Endothelial cell of umbilical vein (primary cell): Measurements from ENCODE around the gene LST1. TPM values are rescaled to one million over a fixed set of nuclear protein-coding genes. Genes with fewer than 3 reads are reported as not detected.

Experiments
- BruUV-seq: library from RNA; stranded (reverse); fragments of 400-500 nt; replicated peaks from 2 replicates; lab custom pipeline; 2021; lab: Mats Ljungman, UMichigan
- CTCF ChIA-PET: fragments of 300-600, 350-600 bp; sonication (Branson Sonifier 250); formaldehyde crosslinking; loops from one replicate; lab custom pipeline; 2021; ENCODE audit warnings: antibody characterized with exemption, inconsistent platforms; lab: Charles Lee
- POLR2A ChIA-PET: fragments of 300-600, 350-600 bp; sonication (Branson Sonifier 250); formaldehyde crosslinking; loops from one replicate; lab custom pipeline; 2021; ENCODE audit warnings: antibody characterized with exemption, inconsistent platforms; lab: Charles Lee
- DNase-seq: peaks from one replicate; pipeline ENCODE4 v3.0.0-alpha.2; 2011; ENCODE audit warnings: low read depth, low spot score
- FAIRE-seq: peaks from 2 replicates; lab custom pipeline; 2011; peaks lifted over from hg19 to GRCh38; lab: Jason Lieb, UNC
- H2AFZ ChIP-seq: 2 replicates; pipeline ENCODE4 v1.6.0; 2012; ENCODE audit warnings: low read depth, low read length, control low read depth, inconsistent platforms
- H3K27ac ChIP-seq: 2 replicates; pipeline ENCODE4 v1.5.1; 2011; ENCODE audit warnings: low read depth, mild to moderate bottlenecking, control low read depth, low read length, moderate library complexity; ENCODE audit not compliant: insufficient read depth
- H3K27me3 ChIP-seq, 2 experiments: 2 replicates each; pipeline versions ENCODE4 v1.6.0 to v1.6.1; 2011; ENCODE audit warnings: low read length in 2 of 2, mixed read lengths in 1 of 2; ENCODE audit not compliant: control insufficient read depth in 2 of 2, insufficient read depth in 2 of 2
- H3K36me3 ChIP-seq, 2 experiments: 2 replicates in 1 of 2; 3 replicates in 1 of 2; pipeline ENCODE4 v1.5.1; 2011; ENCODE audit warnings: low read length in 2 of 2, mild to moderate bottlenecking in 1 of 2, moderate library complexity in 1 of 2; ENCODE audit not compliant: control insufficient read depth in 2 of 2, insufficient read depth in 2 of 2; ENCODE audit errors: extremely low read depth in 1 of 2
- H3K4me1 ChIP-seq: 3 replicates; pipeline ENCODE4 v1.5.1; 2011; ENCODE audit warnings: mild to moderate bottlenecking, low read length; ENCODE audit not compliant: control insufficient read depth, insufficient read depth; ENCODE audit errors: extremely low read depth
- H3K4me2 ChIP-seq: 2 replicates; pipeline ENCODE4 v1.6.1; 2011; ENCODE audit warnings: low read length, control low read depth, mixed read lengths; ENCODE audit not compliant: insufficient read depth
- H3K4me3 ChIP-seq, 3 experiments: fragments of 200-600 bp in 1 of 3; sonication (generic), shearing (Covaris generic) in 1 of 3; replicated peaks in 1 of 3; 2 replicates each; pipeline ENCODE4 v1.5.1; 2011 to 2016; ENCODE audit warnings: control low read depth in 3 of 3, low read length in 3 of 3, mild to moderate bottlenecking in 2 of 3, inconsistent platforms in 1 of 3, low read depth in 1 of 3, moderate library complexity in 1 of 3; ENCODE audit not compliant: insufficient read depth in 1 of 3
- H3K79me2 ChIP-seq: 2 replicates; pipeline ENCODE4 v1.6.0; 2012; ENCODE audit warnings: low read length, inconsistent platforms; ENCODE audit not compliant: control insufficient read depth, insufficient read depth
- H3K9ac ChIP-seq: replicated peaks from 2 replicates; pipeline ENCODE3; 2011; ENCODE audit warnings: low read length, control low read depth; ENCODE audit not compliant: insufficient read depth; ENCODE audit errors: extremely low read depth
- H3K9me1 ChIP-seq: replicated peaks from 3 replicates; pipeline ENCODE4 v1.6.0; 2011; ENCODE audit warnings: mild to moderate bottlenecking, low read length; ENCODE audit not compliant: control insufficient read depth, insufficient read depth; ENCODE audit errors: extremely low read depth
- H3K9me3 ChIP-seq: replicated peaks from 2 replicates; pipeline ENCODE4 v1.5.1; 2012; ENCODE audit warnings: low read length, inconsistent platforms; ENCODE audit not compliant: control insufficient read depth, insufficient read depth
- H4K20me1 ChIP-seq: replicated peaks from 2 replicates; pipeline ENCODE3; 2011; ENCODE audit warnings: mild to moderate bottlenecking, low read length; ENCODE audit not compliant: control insufficient read depth, insufficient read depth; ENCODE audit errors: extremely low read depth
- CTCF ChIP-seq, 2 donors: IDR thresholded peaks; 1 replicate in 1 of 2; 2 replicates in 1 of 2; pipeline ENCODE4 v1.5.1; 2011; ENCODE audit warnings: low read length in 2 of 2, mild to moderate bottlenecking in 2 of 2, moderate library complexity in 2 of 2, control low read depth in 1 of 2, inconsistent platforms in 1 of 2, low read depth in 1 of 2; ENCODE audit not compliant: insufficient read depth in 1 of 2; ENCODE audit errors: extremely low read depth in 1 of 2
- EZH2 ChIP-seq: IDR thresholded peaks from 2 replicates; pipeline ENCODE4 v1.6.1; 2012; ENCODE audit warnings: borderline replicate concordance, low read depth, mild to moderate bottlenecking, moderate library complexity, low read length, inconsistent platforms; ENCODE audit not compliant: severe bottlenecking
- FOS ChIP-seq: IDR thresholded peaks from 2 replicates; pipeline ENCODE4 v1.6.1; 2011; ENCODE audit warnings: mild to moderate bottlenecking, low read length, moderate library complexity, borderline replicate concordance; ENCODE audit not compliant: insufficient read depth
- GATA2 ChIP-seq: IDR thresholded peaks from 2 replicates; pipeline ENCODE4 v1.7.0; 2011; ENCODE audit warnings: low read depth, mild to moderate bottlenecking, moderate library complexity, mixed read lengths, low read length; ENCODE audit not compliant: insufficient read length, insufficient read depth
- JUN ChIP-seq: IDR thresholded peaks from 2 replicates; pipeline ENCODE4 v1.6.1; 2011; ENCODE audit warnings: borderline replicate concordance, low read depth; ENCODE audit not compliant: insufficient read length, insufficient read depth
- MAX ChIP-seq: IDR thresholded peaks from 2 replicates; pipeline ENCODE4 v1.6.1; 2011; ENCODE audit not compliant: insufficient read depth, insufficient read length
- MYC ChIP-seq: IDR thresholded peaks from one replicate; pipeline ENCODE4 v1.6.1; 2011; ENCODE audit warnings: mild to moderate bottlenecking, low read depth, low read length
- POLR2A ChIP-seq: IDR thresholded peaks from 2 replicates; pipeline ENCODE4 v1.6.1; 2012; ENCODE audit warnings: low read depth, mild to moderate bottlenecking, control low read depth, low read length
- POLR2AphosphoS5 ChIP-seq: IDR thresholded peaks from 2 replicates; pipeline ENCODE4 v1.6.1; 2012; ENCODE audit warnings: low read depth, mild to moderate bottlenecking, control low read depth, low read length, moderate library complexity; ENCODE audit not compliant: insufficient read depth
- dilution Hi-C: fragments of 300-500 bp; cut with MboI; formaldehyde crosslinking; loops from one replicate; pipeline ENCODE4 v1.15.0; 2019; ENCODE audit warnings: low sequenced_read_pairs; ENCODE audit not compliant: extremely low pct_ligation_motif_present
- intact Hi-C: fragments of 100-400 bp; cut with micrococcal nuclease; formaldehyde crosslinking; loops from one replicate; pipeline ENCODE4 v1.10.0; 2022
- polyA plus RNA-seq, 4 experiments: library from polyadenylated mRNA; depleted of rRNA in 3 of 4; stranded (reverse) in 3 of 4; unstranded in 1 of 4; fragments of >200 nt; gene quantifications; 2 replicates each; pipeline versions ENCODE4 v1.2.1 to v1.2.3, GENCODE V29; 2011 to 2012; ENCODE audit warnings: missing spikeins in 1 of 4
- total RNA-seq: library from RNA; stranded (reverse); gene quantifications from 2 replicates; pipeline ENCODE4 v1.2.3, GENCODE V29; 2021

Gene LST1
- total and polyA plus RNA-seq, 2 donors (not counting 3 experiments of a cell fraction or from before 2014, with no cell fraction given) = 1.00 to 1.8 TPM

GRCh38 chr6:31541658-31542521 lies 44.2 kb upstream of the LST1 start, which contains the start of gene DDX39B:
Gene DDX39B (minus strand): TSS chr6:31542003. CDS start chr6:31540532, 1,471 bp downstream.
- Histone ChIP-seq H4K20me1 (peaks cover 7% of the 10 kb centered on the region), H3K36me3 (peaks cover 12 to 24% of the 10 kb centered on the region in 2 experiments), H3K27ac (peak within 1 kb of the TSS; percentile 85), H3K4me1 (peaks cover 28% of the 10 kb centered on the region), H2AFZ (peak within 1 kb of the TSS; percentile 26), H3K4me2 (peak within 1 kb of the TSS; percentile 92), H3K9me1 (no peaks in the 10 kb centered on the region), H3K9ac (peak within 1 kb of the TSS; percentile 98), H3K27me3 (no peaks in the 10 kb centered on the region), H3K79me2 (peaks cover 46% of the 10 kb centered on the region), H3K9me3 (no peaks in the 10 kb centered on the region), H3K4me3 (peak within 1 kb of the TSS; percentile 59 to 95 (median 80))
- dilution Hi-C loops (no loop called here), intact Hi-C loops (loop anchor here (1.0 to 10.0 kb wide), 4 partner anchors 16 to 193 kb away; partner anchors contain the start of genes CLIC1 and PRRC2A)
- TF ChIP-seq CTCF (IDR thresholded peaks at IDR 0.05; ENCODE audit: extremely low read depth in 1 of 2, insufficient read depth in 1 of 2, low read depth in 1 of 2, low read length in 2 of 2) (no peak), GATA2 (no peak), JUN (no peak), POLR2A (peak; percentile 96), FOS (no peak), MAX (peak; percentile 15), MYC (peak; percentile 41), POLR2AphosphoS5 (peak; percentile 91), EZH2 (no peak)
- ChIA-PET CTCF (interaction anchor here (0.8 to 31.0 kb wide), 10 partner anchors 9 to 345 kb away, joined by 3 to 1517 read pairs (median 4); partner anchors contain the start of genes C6orf47, LST1, LTB and NCR3), POLR2A (interaction anchor here (0.8 to 1.3 kb wide), 8 partner anchors 9 to 1430 kb away, joined by 3 to 6 read pairs (median 4); partner anchors contain the start of gene MCCD1)
- BruUV-seq = no TSS peak
- FAIRE-seq = peak; percentile 95
- DNase-seq = peak; percentile 97
